BE2C (cell line): ENCODE results near the gene NOX3.

ENCODE experiments used
- DNase-seq: peaks from one replicate; pipeline ENCODE4 v3.0.0-alpha.2; 2020
- H3K27me3 ChIP-seq: fragments of 250-450 bp; sonication (Bioruptor Pico); 2 replicates; pipeline ENCODE4 v1.5.1; 2020; ENCODE audit warnings: mild to moderate bottlenecking
- H3K36me3 ChIP-seq: fragments of 250-450 bp; sonication (Bioruptor Pico); 2 replicates; pipeline ENCODE4 v1.5.1; 2020; ENCODE audit warnings: mild to moderate bottlenecking
- H3K4me1 ChIP-seq: fragments of 250-450 bp; sonication (Bioruptor Pico); 2 replicates; pipeline ENCODE4 v1.5.1; 2020
- H3K4me3 ChIP-seq: 2 replicates; pipeline ENCODE4 v1.5.1; 2011; ENCODE audit warnings: low read depth, low read length
- H3K9me3 ChIP-seq: fragments of 250-450 bp; sonication (Bioruptor Pico); 2 replicates; pipeline ENCODE4 v1.5.1; 2020
- TF ChIP-seq, protein P1 (sequence below): IDR thresholded peaks from 2 replicates; pipeline ENCODE4 v1.5.1; 2012; ENCODE audit warnings: mild to moderate bottlenecking, low read depth, low read length

NOX3 gene

DNA sequence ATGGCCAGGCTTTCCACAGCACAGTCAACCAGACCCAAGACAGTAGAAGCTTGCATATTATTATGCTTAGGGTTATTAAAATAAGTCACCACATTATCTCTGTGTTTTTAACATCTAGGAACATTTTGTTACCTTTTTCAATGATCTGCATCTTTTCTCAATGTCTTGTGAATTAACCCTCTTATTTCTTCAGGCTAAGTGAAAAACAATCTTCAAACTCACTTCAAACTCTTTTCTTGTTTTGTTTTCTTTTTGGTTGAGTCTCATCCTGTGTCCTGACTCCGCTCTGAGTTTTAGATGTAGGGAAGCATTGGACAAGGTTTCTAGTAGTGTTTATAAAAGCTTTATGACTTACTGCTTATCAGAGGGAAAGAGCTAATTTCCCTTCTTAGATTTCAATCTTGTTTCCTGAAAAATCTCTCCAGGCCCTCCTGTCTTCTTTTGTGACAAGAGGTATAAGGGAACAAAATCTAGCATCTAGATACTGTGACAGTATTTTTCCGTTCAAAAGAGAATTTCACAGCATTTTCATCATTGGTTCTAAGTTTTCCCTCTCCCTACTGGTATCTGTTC lies 26.2 kb downstream of the NOX3 start:
- Histone ChIP-seq H3K4me1 (peaks cover 17% of the 10 kb centered on the region), H3K4me3 (no peak overlapping the region), H3K36me3 (no peaks in the 10 kb centered on the region), H3K27me3 (no peaks in the 10 kb centered on the region), H3K9me3 (no peaks in the 10 kb centered on the region)
- TF ChIP-seq, protein P1, sequence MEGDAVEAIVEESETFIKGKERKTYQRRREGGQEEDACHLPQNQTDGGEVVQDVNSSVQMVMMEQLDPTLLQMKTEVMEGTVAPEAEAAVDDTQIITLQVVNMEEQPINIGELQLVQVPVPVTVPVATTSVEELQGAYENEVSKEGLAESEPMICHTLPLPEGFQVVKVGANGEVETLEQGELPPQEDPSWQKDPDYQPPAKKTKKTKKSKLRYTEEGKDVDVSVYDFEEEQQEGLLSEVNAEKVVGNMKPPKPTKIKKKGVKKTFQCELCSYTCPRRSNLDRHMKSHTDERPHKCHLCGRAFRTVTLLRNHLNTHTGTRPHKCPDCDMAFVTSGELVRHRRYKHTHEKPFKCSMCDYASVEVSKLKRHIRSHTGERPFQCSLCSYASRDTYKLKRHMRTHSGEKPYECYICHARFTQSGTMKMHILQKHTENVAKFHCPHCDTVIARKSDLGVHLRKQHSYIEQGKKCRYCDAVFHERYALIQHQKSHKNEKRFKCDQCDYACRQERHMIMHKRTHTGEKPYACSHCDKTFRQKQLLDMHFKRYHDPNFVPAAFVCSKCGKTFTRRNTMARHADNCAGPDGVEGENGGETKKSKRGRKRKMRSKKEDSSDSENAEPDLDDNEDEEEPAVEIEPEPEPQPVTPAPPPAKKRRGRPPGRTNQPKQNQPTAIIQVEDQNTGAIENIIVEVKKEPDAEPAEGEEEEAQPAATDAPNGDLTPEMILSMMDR, result no peak
- DNase-seq, result no peak

DNA sequence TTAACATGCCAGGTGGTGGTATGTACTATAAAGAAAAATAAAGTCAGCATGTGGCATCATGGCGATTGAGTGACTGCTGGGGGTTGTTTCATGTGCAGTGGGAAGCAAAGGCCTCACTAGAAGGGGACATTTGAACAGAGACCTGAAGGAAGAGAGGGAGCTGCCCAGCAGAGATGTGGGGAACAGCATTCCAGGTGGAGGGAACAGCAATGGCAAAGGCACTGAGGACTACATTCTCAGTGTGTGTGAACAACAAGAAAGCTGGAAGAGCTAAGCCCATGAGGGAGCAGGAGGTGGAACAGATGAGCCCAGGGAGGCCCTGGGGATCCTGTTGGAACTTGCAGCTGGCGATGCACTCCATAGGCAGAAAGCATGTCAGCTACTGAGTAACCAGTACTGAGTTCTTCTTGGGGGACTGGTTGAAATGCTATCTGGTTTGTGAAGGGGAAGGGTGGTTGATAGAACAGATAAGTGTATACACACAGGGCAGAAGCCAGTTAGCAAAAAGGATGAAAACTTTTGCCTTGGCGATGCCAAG lies 29.2 kb downstream of the NOX3 start:
- no peaks in the 10 kb centered on the region for H3K27me3 ChIP-seq

DNA sequence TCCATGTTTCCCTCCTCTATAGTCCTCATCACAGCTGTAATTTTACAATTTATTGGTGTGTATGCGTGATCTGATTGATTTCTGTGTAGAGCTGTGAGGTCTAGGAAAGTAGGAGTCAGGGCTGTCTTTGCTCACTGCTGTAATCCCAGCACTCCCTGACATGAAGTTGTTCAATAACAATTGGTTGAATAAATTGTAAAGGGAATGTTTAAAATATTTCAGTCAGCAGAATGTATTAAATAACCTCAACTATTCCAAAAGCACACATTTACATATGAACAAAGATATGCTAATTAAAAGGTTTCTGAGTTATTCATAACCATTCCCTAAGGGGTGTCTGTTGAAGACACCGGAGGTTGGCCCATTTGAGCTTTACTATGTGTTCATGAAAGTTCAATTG lies 31.5 kb downstream of the NOX3 start:
- no peak for DNase-seq
- no peak overlapping the region for H3K4me3 ChIP-seq
- no peaks in the 10 kb centered on the region for H3K27me3 ChIP-seq
- no peaks in the 10 kb centered on the region for H3K9me3 ChIP-seq
- no peaks in the 10 kb centered on the region; the same call in 1 of the 2 replicates for H3K36me3 ChIP-seq
- H3K4me1 ChIP-seq, result peaks cover 2% of the 10 kb centered on the region; the same call in 1 of the 2 replicates
- TF ChIP-seq, protein P1, result no peak

More for the DNA sequence above, 29.2 kb downstream of the NOX3 start:
- DNase-seq, result no peak
- Histone ChIP-seq H3K9me3 (no peaks in the 10 kb centered on the region), H3K4me3 (no peak overlapping the region), H3K36me3 (no peaks in the 10 kb centered on the region; the same call in 1 of the 2 replicates), H3K4me1 (peaks cover 17% of the 10 kb centered on the region)
- TF ChIP-seq, protein P1, result no peak

DNA sequence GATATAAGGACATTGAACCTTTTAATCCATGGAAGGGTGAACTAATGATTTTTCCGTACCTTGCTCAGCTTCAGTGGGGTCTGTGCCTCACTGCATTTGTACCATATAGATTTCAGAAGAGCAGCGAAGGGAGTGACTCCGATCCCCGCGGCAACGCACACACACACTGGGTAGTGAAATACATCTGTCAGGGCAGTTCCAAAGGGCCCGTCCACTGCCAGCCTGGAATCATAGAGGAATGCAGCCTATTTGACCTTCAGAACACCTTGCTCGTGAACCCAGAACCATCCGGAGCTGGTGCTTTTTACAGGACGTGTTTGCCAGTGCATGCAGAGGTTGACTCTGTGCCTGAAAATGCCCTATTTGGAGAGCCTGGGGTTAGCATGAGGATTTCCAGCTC lies 33.0 kb downstream of the NOX3 start:
- H3K27me3 ChIP-seq, result no peaks in the 10 kb centered on the region
- no peaks in the 10 kb centered on the region; the same call in 1 of the 2 replicates for H3K36me3 ChIP-seq
- DNase-seq, result no peak
- H3K4me3 ChIP-seq, result no peak overlapping the region
- H3K9me3 ChIP-seq, result no peaks in the 10 kb centered on the region
- peaks cover 6% of the 10 kb centered on the region for H3K4me1 ChIP-seq
- TF ChIP-seq, protein P1, result no peak

DNA sequence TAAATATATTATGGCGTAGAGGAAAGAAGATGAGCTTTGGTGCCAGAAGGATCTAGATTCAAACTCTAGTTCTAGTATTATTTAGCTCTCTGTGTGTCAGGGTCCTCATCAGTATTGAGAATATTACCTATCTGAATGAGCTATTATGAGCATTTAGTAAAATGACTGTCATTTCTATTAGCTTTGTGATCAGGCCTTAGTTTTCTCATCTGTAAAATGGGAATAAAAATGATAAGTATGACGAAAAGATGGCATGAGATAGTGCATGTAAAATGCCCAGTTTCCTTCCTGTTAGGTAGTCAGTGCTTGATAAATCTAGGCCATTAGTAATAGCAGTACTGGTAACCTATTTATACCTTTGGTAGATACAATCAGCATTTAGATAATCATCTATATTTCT lies 35.1 kb downstream of the NOX3 start:
- no peak overlapping the region for H3K4me3 ChIP-seq
- H3K4me1 ChIP-seq, result peaks cover 10% of the 10 kb centered on the region
- H3K9me3 ChIP-seq, result no peaks in the 10 kb centered on the region
- no peaks in the 10 kb centered on the region; the same call in 1 of the 2 replicates for H3K36me3 ChIP-seq
- TF ChIP-seq, protein P1, result no peak
- H3K27me3 ChIP-seq, result no peaks in the 10 kb centered on the region
- no peak for DNase-seq

DNA sequence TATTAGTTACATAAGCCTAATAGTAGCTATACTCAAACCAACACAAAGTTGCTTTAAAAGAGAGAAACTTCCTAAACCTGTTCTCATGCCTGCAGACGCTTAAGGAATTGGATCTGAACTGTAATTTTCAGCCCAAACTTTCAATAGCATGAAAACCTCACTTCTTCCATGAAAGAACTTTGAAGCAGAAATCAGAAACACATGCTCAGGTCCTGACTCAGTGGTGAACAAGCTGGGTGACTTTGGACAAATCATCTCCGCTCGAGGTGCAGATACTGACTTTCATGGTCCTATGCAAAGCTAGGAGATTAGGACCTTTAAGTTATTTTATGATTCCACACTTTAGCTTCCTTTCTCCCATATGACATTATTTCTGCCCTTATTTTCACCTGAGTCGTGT lies 36.5 kb downstream of the NOX3 start:
- H3K9me3 ChIP-seq, result no peaks in the 10 kb centered on the region
- no peaks in the 10 kb centered on the region for H3K27me3 ChIP-seq
- no peak for DNase-seq
- H3K4me1 ChIP-seq, result peaks cover 10% of the 10 kb centered on the region
- TF ChIP-seq, protein P1, result no peak
- H3K36me3 ChIP-seq, result no peaks in the 10 kb centered on the region; the same call in 1 of the 2 replicates
- no peak overlapping the region for H3K4me3 ChIP-seq
